HepG2 (cell line): Measurements from ENCODE around the gene POLE. TPM values are rescaled to one million over a fixed set of nuclear protein-coding genes. Genes with fewer than 3 reads are reported as not detected.

Experiments
- ATAC-seq: fragments of 200-7000 bp; cut with Tn5 transposase; 3 replicates; pipeline ENCODE4 v1.9.1; 2020; ENCODE audit warnings: mild to moderate bottlenecking, moderate library complexity
- BruUV-seq: library from RNA; stranded (reverse); fragments of 400-500 nt; replicated peaks from 2 replicates; lab custom pipeline; 2021; lab: Mats Ljungman, UMichigan
- CTCF ChIA-PET: fragments of 300-600 bp; formaldehyde crosslinking; extraction: SDS; loops from one replicate; lab custom pipeline; 2021; ENCODE audit warnings: low total read pairs, inconsistent platforms, low intra/inter-chr PET ratio; lab: Yijun Ruan, JAX
- POLR2A ChIA-PET: fragments of 350-600 bp; sonication (Branson Sonifier 250); formaldehyde crosslinking; loops from one replicate; lab custom pipeline; 2020; ENCODE audit warnings: antibody characterized with exemption, inconsistent platforms; lab: Yijun Ruan, JAX
- DNase-seq: peaks from one replicate; pipeline ENCODE4 v3.0.0-alpha.2; 2015; ENCODE audit warnings: low spot score
- FAIRE-seq: peaks from 3 replicates; lab custom pipeline; 2011; peaks lifted over from hg19 to GRCh38; lab: Jason Lieb, UNC
- H2AFZ ChIP-seq: one replicate; pipeline ENCODE4 v1.6.1; 2011; ENCODE audit warnings: low read length, inconsistent platforms
- H3K27ac ChIP-seq: fragments of 300-600 bp; 3 replicates; pipeline ENCODE4 v1.8.0; 2011; ENCODE audit warnings: mixed run types, mild to moderate bottlenecking, mixed read lengths, low read length, inconsistent platforms; ENCODE audit not compliant: insufficient read depth; ENCODE audit errors: extremely low read length
- H3K27me3 ChIP-seq, 2 experiments: fragments of 200-600 bp in 1 of 2; 2 replicates in 1 of 2; 3 replicates in 1 of 2; pipeline versions ENCODE4 v1.6.0 to v1.8.0; 2011; ENCODE audit warnings: low read length in 2 of 2, mild to moderate bottlenecking in 2 of 2, moderate library complexity in 2 of 2, inconsistent platforms in 1 of 2; ENCODE audit not compliant: insufficient read depth in 2 of 2, control insufficient read depth in 1 of 2
- H3K36me3 ChIP-seq, 2 experiments: fragments of 200-600 bp in 1 of 2; replicated peaks in 1 of 2; 2 replicates in 1 of 2; 3 replicates in 1 of 2; pipeline versions ENCODE4 v1.5.1 to v1.8.0; 2011; ENCODE audit warnings: low read length in 2 of 2, inconsistent platforms in 1 of 2; ENCODE audit not compliant: insufficient read depth in 2 of 2, control insufficient read depth in 1 of 2
- H3K4me1 ChIP-seq: 2 replicates; pipeline ENCODE4 v1.5.1; 2012; ENCODE audit warnings: low read length, inconsistent platforms; ENCODE audit not compliant: insufficient read depth
- H3K4me2 ChIP-seq: 2 replicates; pipeline ENCODE4 v1.6.0; 2011; ENCODE audit warnings: low read depth, low read length, inconsistent platforms
- H3K4me3 ChIP-seq, 3 experiments: fragments of 200-600 bp in 1 of 3; sonication (generic), shearing (Covaris generic) in 1 of 3; replicated peaks in 1 of 3; 2 replicates each; pipeline ENCODE4 v1.5.1; 2011 to 2016; ENCODE audit warnings: low read length in 3 of 3, inconsistent platforms in 2 of 3, low read depth in 2 of 3, mild to moderate bottlenecking in 2 of 3, control low read depth in 1 of 3, mixed read lengths in 1 of 3; ENCODE audit not compliant: insufficient read depth in 1 of 3
- H3K79me2 ChIP-seq: one replicate; pipeline ENCODE4 v1.6.1; 2011; ENCODE audit warnings: low read length, inconsistent platforms; ENCODE audit not compliant: insufficient read depth
- H3K9ac ChIP-seq: 2 replicates; pipeline ENCODE4 v1.6.0; 2011; ENCODE audit warnings: mild to moderate bottlenecking, low read depth, low read length, inconsistent platforms; ENCODE audit not compliant: insufficient read depth
- H3K9me3 ChIP-seq: 2 replicates; pipeline ENCODE4 v1.5.1; 2012; ENCODE audit warnings: mild to moderate bottlenecking, low read length
- H4K20me1 ChIP-seq: 2 replicates; pipeline ENCODE4 v1.6.0; 2011; ENCODE audit warnings: inconsistent platforms, mild to moderate bottlenecking, low read length, moderate library complexity; ENCODE audit not compliant: insufficient read depth
- CC2D1A ChIP-seq: sonication (generic); formaldehyde crosslinking; IDR thresholded peaks from 2 replicates; pipeline ENCODE4 v1.8.1; 2023; ENCODE audit warnings: mild to moderate bottlenecking, missing genetic modification reagents
- ELF1 ChIP-seq: sonication (generic); formaldehyde crosslinking; IDR thresholded peaks from 2 replicates; pipeline ENCODE4 v1.4.0; 2020; ENCODE audit warnings: missing genetic modification reagents
- NFYB ChIP-seq: sonication (generic); formaldehyde crosslinking; IDR thresholded peaks from 2 replicates; pipeline ENCODE4 v1.4.0; 2020; ENCODE audit warnings: missing genetic modification reagents
- TBP ChIP-seq: sonication (generic); formaldehyde crosslinking; IDR thresholded peaks from 2 replicates; pipeline ENCODE4 v1.5.0; 2020; ENCODE audit warnings: missing genetic modification reagents
- ZBTB14 ChIP-seq: sonication (generic); formaldehyde crosslinking; IDR thresholded peaks from 2 replicates; pipeline ENCODE4 v1.4.0; 2020; ENCODE audit warnings: missing genetic modification reagents
- ZFP1 ChIP-seq: IDR thresholded peaks from 2 replicates; pipeline ENCODE4 v1.6.1; 2016
- ZNF18 ChIP-seq: sonication (generic); formaldehyde crosslinking; IDR thresholded peaks from 2 replicates; pipeline ENCODE4 v1.8.0; 2022; ENCODE audit warnings: mild to moderate bottlenecking, missing genetic modification reagents; ENCODE audit not compliant: insufficient replicate concordance
- ZNF234 ChIP-seq: sonication (generic); formaldehyde crosslinking; conservative IDR thresholded peaks from 2 replicates; pipeline ENCODE4 v1.5.1; 2020; ENCODE audit warnings: mild to moderate bottlenecking, missing genetic modification reagents
- ZNF780A ChIP-seq: sonication (generic); formaldehyde crosslinking; IDR thresholded peaks from 2 replicates; pipeline ENCODE4 v1.8.0; 2022; ENCODE audit warnings: mild to moderate bottlenecking, missing genetic modification reagents, moderate library complexity
- ZNF850 ChIP-seq: sonication (generic); formaldehyde crosslinking; conservative IDR thresholded peaks from 2 replicates; pipeline ENCODE4 v1.9.0; 2021; ENCODE audit warnings: mild to moderate bottlenecking, missing genetic modification reagents
- WGBS: methylation state at CpG from one replicate; pipeline ENCODE4 v1.1.6; 2017; ENCODE audit warnings: low lambda C conversion rate; 5-methylcytosine and 5-hydroxymethylcytosine counted together
- in situ Hi-C: cut with HindIII; loops from 2 replicates; pipeline ENCODE4 v1.10.0; 2017; ENCODE audit warnings: low pct_unique_long_range_greater_than_20kb; ENCODE audit not compliant: extremely low pct_ligation_motif_present
- intact Hi-C: fragments of 100-400 bp; cut with micrococcal nuclease; formaldehyde crosslinking; loops from one replicate; pipeline ENCODE4 v1.10.0; 2022; ENCODE audit not compliant: unreplicated experiment
- polyA plus RNA-seq, 8 experiments: library from polyadenylated mRNA; depleted of rRNA in 3 of 8; stranded (reverse) in 7 of 8; unstranded in 1 of 8; fragments of >200 nt; fragmentation: Illumina TruSeq in 4 of 8; extraction: Trizol in 4 of 8; gene quantifications; 2 replicates each; pipeline versions ENCODE4 v1.2.1 to v1.2.3, GENCODE V29; 2011 to 2016; ENCODE audit warnings: low read depth in 4 of 8, missing spikeins in 1 of 8, mixed read lengths in 1 of 8; ENCODE audit not compliant: insufficient read depth in 1 of 8
- total RNA-seq, 5 experiments: library from RNA; depleted of rRNA; stranded (reverse); fragments of >200 nt; fragmentation: Illumina TruSeq; extraction: Trizol; gene quantifications; 2 replicates each; pipeline ENCODE4 v1.2.3, GENCODE V29; 2016; ENCODE audit warnings: low read depth in 1 of 5

POLE gene
- total and polyA plus RNA-seq, 2 of the 13 experiments (the other 11 are each of a cell fraction or from before 2014, with no cell fraction given) = 25.3 to 52.2 TPM

- Histone ChIP-seq H3K27me3 (no peaks in the 10 kb centered on the region), H3K9ac (no peak overlapping the region), H3K79me2 (no peaks in the 10 kb centered on the region), H3K9me3 (no peaks in the 10 kb centered on the region), H3K4me3 (no peak overlapping the region), H2AFZ (no peak overlapping the region), H4K20me1 (no peaks in the 10 kb centered on the region), H3K36me3 (peaks cover 16 to 69% of the 10 kb centered on the region in 2 experiments; a peak in 4 of 5 replicates), H3K4me1 (no peaks in the 10 kb centered on the region), H3K4me2 (no peak overlapping the region), H3K27ac (no peak overlapping the region)
- FAIRE-seq (no peak), DNase-seq (no peak), ATAC-seq (no peak)
- intact Hi-C loops (no loop called here), in situ Hi-C loops (no loop called here)
- no TSS peak for BruUV-seq
- ChIA-PET CTCF (no interaction called here), POLR2A (no interaction called here)
- no peak for TF ChIP-seq ZNF780A (CRISPR knock-in tag)
- TF ChIP-seq ZFP1 (CRISPR knock-in tag) = no peak
- no peak for TF ChIP-seq TBP (CRISPR knock-in tag)
- TF ChIP-seq ZBTB14 (CRISPR knock-in tag) = no peak
- no peak for TF ChIP-seq ELF1 (CRISPR knock-in tag)
- no peak for TF ChIP-seq CC2D1A (CRISPR knock-in tag)
- no peak for TF ChIP-seq ZNF850
- no peak for TF ChIP-seq ZNF18 (CRISPR knock-in tag)
- no peak for TF ChIP-seq ZNF234
- no peak for TF ChIP-seq NFYB
- TF ChIP-seq, all 625 proteins: peak for 0
- WGBS = 94% methylated on average over 7 of the region's 7 CpGs
Observed at GRCh38 chr12:132728502-132728901, 41.4 kb upstream of the POLE start.
